HCT116 (cell line): ENCODE results near the gene B3GNT2. TPM values are rescaled to one million over a fixed set of nuclear protein-coding genes. Genes with fewer than 3 reads are reported as not detected.

Experiments used
- ATAC-seq: fragments of 200-7000 bp; cut with Tn5 transposase; 2 replicates; pipeline ENCODE4 v1.9.1; 2020; ENCODE audit warnings: mild to moderate bottlenecking, moderate library complexity
- BruUV-seq: library from RNA; stranded (reverse); fragments of 400-500 nt; replicated peaks from 2 replicates; lab custom pipeline; 2021; lab: Mats Ljungman, UMichigan
- CTCF ChIA-PET: fragments of 300-600 bp; sonication (Branson Sonifier 250); formaldehyde crosslinking; loops from one replicate; lab custom pipeline; 2021; ENCODE audit warnings: antibody characterized with exemption; lab: Charles Lee
- POLR2A ChIA-PET: fragments of 300-600, 350-600 bp; sonication (Branson Sonifier 250); formaldehyde crosslinking; loops from one replicate; lab custom pipeline; 2021; ENCODE audit warnings: antibody characterized with exemption; lab: Charles Lee
- RAD21 ChIA-PET, 2 experiments: fragments of 300-600 bp; sonication (Branson Sonifier 250); formaldehyde crosslinking; loops; one replicate each; lab custom pipeline; 2023; ENCODE audit warnings: low total read pairs in 2 of 2; ENCODE audit not compliant: uncharacterized antibody in 2 of 2, unreplicated experiment in 2 of 2, low non-redundant PET in 1 of 2; lab: Charles Lee
- DNase-seq: peaks from one replicate; pipeline ENCODE4 v3.0.0-alpha.2; 2010; ENCODE audit warnings: low read depth, low spot score
- H2AFZ ChIP-seq: fragments of 200-600 bp; shearing (Covaris generic), sonication (generic); 2 replicates; pipeline ENCODE4 v1.6.1; 2017; ENCODE audit warnings: low read depth, mixed run types, mixed read lengths, antibody characterized with exemption, low read length; ENCODE audit not compliant: poor library complexity, severe bottlenecking
- H3K27ac ChIP-seq: 2 replicates; pipeline ENCODE4 v1.5.1; 2012; ENCODE audit warnings: low read depth, low read length
- H3K27me3 ChIP-seq: fragments of 200-600 bp; sonication (generic); 2 replicates; pipeline ENCODE4 v1.6.1; 2016; ENCODE audit warnings: mixed run types, low read length, mixed read lengths; ENCODE audit not compliant: insufficient read depth
- H3K36me3 ChIP-seq, 2 experiments: fragments of 200-500 bp in 1 of 2; fragments of 200-600 bp in 1 of 2; sonication (Bioruptor generic) in 1 of 2; sonication (generic) in 1 of 2; 2 replicates each; pipeline versions ENCODE4 v1.5.1 to v1.6.1; 2014 to 2016; ENCODE audit warnings: low read length in 2 of 2, inconsistent platforms in 1 of 2, mixed read lengths in 1 of 2, mixed run types in 1 of 2; ENCODE audit not compliant: insufficient read depth in 2 of 2, control insufficient read depth in 1 of 2
- H3K4me1 ChIP-seq, 2 experiments: fragments of 200-600 bp in 1 of 2; sonication (generic) in 1 of 2; 2 replicates each; pipeline versions ENCODE4 v1.5.1 to v1.6.1; 2012 to 2017; ENCODE audit warnings: low read length in 2 of 2, inconsistent platforms in 1 of 2, mild to moderate bottlenecking in 1 of 2, mixed read lengths in 1 of 2, mixed run types in 1 of 2, moderate library complexity in 1 of 2; ENCODE audit not compliant: insufficient read depth in 2 of 2, control insufficient read depth in 1 of 2
- H3K4me2 ChIP-seq: fragments of 200-600 bp; sonication (generic); 2 replicates; pipeline ENCODE4 v1.6.1; 2017; ENCODE audit warnings: mixed run types, low read length, mixed read lengths
- H3K4me3 ChIP-seq, 2 experiments: fragments of 200-600 bp in 1 of 2; sonication (generic) in 1 of 2; replicated peaks in 1 of 2; 2 replicates each; pipeline ENCODE4 v1.5.1; 2011 to 2016; ENCODE audit warnings: low read length in 2 of 2, control low read depth in 1 of 2, low read depth in 1 of 2, mild to moderate bottlenecking in 1 of 2, mixed read lengths in 1 of 2, mixed run types in 1 of 2
- H3K79me2 ChIP-seq: fragments of 200-600 bp; sonication (generic); 2 replicates; pipeline ENCODE4 v1.6.1; 2017; ENCODE audit warnings: mild to moderate bottlenecking, mixed run types, low read length, moderate library complexity, mixed read lengths; ENCODE audit not compliant: insufficient read depth
- H3K9ac ChIP-seq: fragments of 200-600 bp; sonication (generic); 2 replicates; pipeline ENCODE4 v1.6.1; 2016; ENCODE audit warnings: low read length, mixed read lengths
- H3K9me2 ChIP-seq: fragments of 200-600 bp; sonication (generic), shearing (Covaris generic); 2 replicates; pipeline ENCODE4 v1.6.1; 2017; ENCODE audit warnings: mixed run types, mild to moderate bottlenecking, moderate library complexity; ENCODE audit not compliant: insufficient read depth
- H3K9me3 ChIP-seq, 2 experiments: fragments of 200-500 bp in 1 of 2; fragments of 200-600 bp in 1 of 2; sonication (Bioruptor generic) in 1 of 2; sonication (generic) in 1 of 2; 2 replicates each; pipeline ENCODE4 v1.6.1; 2014 to 2017; ENCODE audit warnings: low read length in 2 of 2, mixed read lengths in 2 of 2, inconsistent platforms in 1 of 2, low read depth in 1 of 2, mild to moderate bottlenecking in 1 of 2, mixed run types in 1 of 2, moderate library complexity in 1 of 2; ENCODE audit not compliant: control insufficient read depth in 1 of 2, insufficient read depth in 1 of 2
- H4K20me1 ChIP-seq: fragments of 200-600 bp; sonication (generic), shearing (Covaris generic); 2 replicates; pipeline ENCODE4 v1.6.1; 2017; ENCODE audit warnings: mixed run types, mild to moderate bottlenecking, moderate library complexity; ENCODE audit not compliant: insufficient read depth
- CEBPB ChIP-seq: IDR thresholded peaks from 2 replicates; pipeline ENCODE4 v1.6.1; 2012; ENCODE audit warnings: low read depth
- CTCF ChIP-seq, 3 experiments: fragments of 200-600 bp in 1 of 3; sonication (generic) in 1 of 3; IDR thresholded peaks in 2 of 3; conservative IDR thresholded peaks in 1 of 3; 2 replicates each; pipeline ENCODE4 v1.5.1; 2012 to 2017; ENCODE audit warnings: low read depth in 2 of 3, low read length in 2 of 3, antibody characterized with exemption in 1 of 3, borderline replicate concordance in 1 of 3, control low read depth in 1 of 3, mild to moderate bottlenecking in 1 of 3, mixed read lengths in 1 of 3, mixed run types in 1 of 3, moderate library complexity in 1 of 3; ENCODE audit not compliant: insufficient read depth in 1 of 3
- ELF1 ChIP-seq: IDR thresholded peaks from 2 replicates; pipeline ENCODE4 v1.6.1; 2012; ENCODE audit warnings: low read depth, borderline replicate concordance
- EZH2phosphoT487 ChIP-seq: fragments of 200-600 bp; IDR thresholded peaks from 2 replicates; pipeline ENCODE4 v1.6.1; 2018; ENCODE audit warnings: antibody characterized with exemption, borderline replicate concordance
- FOSL1 ChIP-seq: IDR thresholded peaks from 2 replicates; pipeline ENCODE4 v1.6.1; 2012; ENCODE audit warnings: low read depth
- MAX ChIP-seq: IDR thresholded peaks from 2 replicates; pipeline ENCODE4 v1.6.1; 2012
- POLR2A ChIP-seq: IDR thresholded peaks from 2 replicates; pipeline ENCODE4 v1.7.0; 2011; ENCODE audit warnings: borderline replicate concordance; ENCODE audit not compliant: insufficient read depth, insufficient read length; ENCODE audit errors: extremely low read depth
- RAD21 ChIP-seq: IDR thresholded peaks from 2 replicates; pipeline ENCODE4 v1.6.1; 2012; ENCODE audit warnings: low read depth, mild to moderate bottlenecking
- SP1 ChIP-seq: IDR thresholded peaks from 2 replicates; pipeline ENCODE4 v1.6.1; 2012; ENCODE audit warnings: low read depth
- intact Hi-C: fragments of 100-400 bp; cut with micrococcal nuclease; formaldehyde crosslinking; loops from 2 replicates; pipeline ENCODE4 v1.10.0; 2022
- total RNA-seq: library from RNA; stranded (reverse); gene quantifications from one replicate; pipeline ENCODE4 v1.2.1, GENCODE V29; 2021; ENCODE audit not compliant: unreplicated experiment
- TF ChIP-seq, protein P1 (sequence below): IDR thresholded peaks from 2 replicates; pipeline ENCODE4 v1.6.1; 2012

B3GNT2 gene
- total RNA-seq, 1 experiment from 2014 or later: 21.5 TPM

GRCh38 chr2:62149708-62150107 is 46.2 kb upstream of the B3GNT2 start:
- H3K79me2 ChIP-seq: no peaks in the 10 kb centered on the region
- DNase-seq (no peak), ATAC-seq (no peak)
- H2AFZ ChIP-seq: no peak overlapping the region
- H3K36me3 ChIP-seq: no peaks in the 10 kb centered on the region
- intact Hi-C loops: no loop called here
- H3K9ac ChIP-seq: no peak overlapping the region
- peaks cover 4 to 28% of the 10 kb centered on the region in 2 experiments; a peak in 2 of 4 replicates for H3K4me1 ChIP-seq
- POLR2A ChIA-PET: no interaction called here
- no TSS peak for BruUV-seq
- RAD21 ChIA-PET: no interaction called here
- no peaks in the 10 kb centered on the region for H3K9me3 ChIP-seq
- H3K4me3 ChIP-seq: no peak overlapping the region
- no peaks in the 10 kb centered on the region for H3K9me2 ChIP-seq
- CTCF ChIA-PET: no interaction called here
- no peak overlapping the region for H3K4me2 ChIP-seq
- no peaks in the 10 kb centered on the region for H3K27me3 ChIP-seq
- TF ChIP-seq SP1 (no peak), CTCF (IDR thresholded peaks at IDR 0.05 in 2 of 3, conservative IDR thresholded peaks at IDR 0.05 in 1 of 3; ENCODE audit: borderline replicate concordance in 1 of 3, insufficient read depth in 1 of 3, low read depth in 2 of 3, low read length in 2 of 3) (no peak), ELF1 (no peak), MAX (no peak), RAD21 (no peak), CEBPB (no peak), FOSL1 (no peak), POLR2A (no peak), EZH2phosphoT487 (no peak)
- TF ChIP-seq, protein P1, sequence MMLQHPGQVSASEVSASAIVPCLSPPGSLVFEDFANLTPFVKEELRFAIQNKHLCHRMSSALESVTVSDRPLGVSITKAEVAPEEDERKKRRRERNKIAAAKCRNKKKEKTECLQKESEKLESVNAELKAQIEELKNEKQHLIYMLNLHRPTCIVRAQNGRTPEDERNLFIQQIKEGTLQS: no peak
- H3K27ac ChIP-seq: no peak overlapping the region
- H4K20me1 ChIP-seq: no peaks in the 10 kb centered on the region
